HepG2 (cell line): ENCODE data around the gene SPART. TPM values are rescaled to one million over a fixed set of nuclear protein-coding genes. Genes with fewer than 3 reads are reported as not detected.

Experiments used
- CAMTA2 ChIP-seq: sonication (generic); formaldehyde crosslinking; IDR thresholded peaks from 2 replicates; pipeline ENCODE4 v1.4.0; 2020; ENCODE audit warnings: mild to moderate bottlenecking, missing genetic modification reagents, borderline replicate concordance
- CREBL2 ChIP-seq: sonication (generic); formaldehyde crosslinking; IDR thresholded peaks from 2 replicates; pipeline ENCODE4 v1.8.1; 2023; ENCODE audit warnings: missing genetic modification reagents, mild to moderate bottlenecking, borderline replicate concordance
- FOXO4 ChIP-seq: sonication (generic); formaldehyde crosslinking; conservative IDR thresholded peaks from 2 replicates; pipeline ENCODE4 v1.8.1; 2023; ENCODE audit warnings: missing genetic modification reagents
- HNRNPUL1 ChIP-seq: fragments of 200-400 bp; formaldehyde crosslinking; IDR thresholded peaks from 2 replicates; pipeline ENCODE4 v1.6.1; 2017; ENCODE audit warnings: low read depth, mild to moderate bottlenecking, low read length, moderate library complexity
- MEF2D ChIP-seq: sonication (generic); formaldehyde crosslinking; IDR thresholded peaks from 2 replicates; pipeline ENCODE4 v1.5.1; 2020; ENCODE audit warnings: mild to moderate bottlenecking, missing genetic modification reagents
- MTERF4 ChIP-seq: sonication (generic); formaldehyde crosslinking; IDR thresholded peaks from 2 replicates; pipeline ENCODE4 v1.8.0; 2023; ENCODE audit warnings: mild to moderate bottlenecking, missing genetic modification reagents
- NFAT5 ChIP-seq: sonication (generic); formaldehyde crosslinking; IDR thresholded peaks from 2 replicates; pipeline ENCODE4 v1.4.0; 2020; ENCODE audit warnings: missing genetic modification reagents
- SALL1 ChIP-seq: sonication (generic); formaldehyde crosslinking; IDR thresholded peaks from 2 replicates; pipeline ENCODE4 v1.8.0; 2022; ENCODE audit warnings: mild to moderate bottlenecking, missing genetic modification reagents
- SNRNP70 ChIP-seq: fragments of 200-400 bp; formaldehyde crosslinking; IDR thresholded peaks from 2 replicates; pipeline ENCODE4 v1.6.1; 2017; ENCODE audit warnings: mild to moderate bottlenecking, low read depth, low read length, moderate library complexity
- TCF7 ChIP-seq: sonication (generic); IDR thresholded peaks from 2 replicates; pipeline ENCODE4 v1.6.1; 2016; ENCODE audit warnings: antibody characterized with exemption, low read depth
- ZBTB25 ChIP-seq: IDR thresholded peaks from 2 replicates; pipeline ENCODE4 v1.6.1; 2018; ENCODE audit warnings: missing genetic modification reagents
- ZHX1 ChIP-seq: sonication (generic); formaldehyde crosslinking; IDR thresholded peaks from 2 replicates; pipeline ENCODE4 v1.8.1; 2022; ENCODE audit warnings: low read depth, mild to moderate bottlenecking, missing genetic modification reagents
- ZMYM2 ChIP-seq: sonication (generic); formaldehyde crosslinking; IDR thresholded peaks from 2 replicates; pipeline ENCODE4 v1.8.0; 2022; ENCODE audit warnings: mild to moderate bottlenecking, missing genetic modification reagents
- ZNF564 ChIP-seq: sonication (generic); formaldehyde crosslinking; IDR thresholded peaks from 2 replicates; pipeline ENCODE4 v1.8.1; 2023; ENCODE audit warnings: mild to moderate bottlenecking, missing genetic modification reagents
- ZNF614 ChIP-seq: IDR thresholded peaks from 2 replicates; pipeline ENCODE4 v1.6.1; 2018; ENCODE audit warnings: missing biosample characterization, missing genetic modification reagents, inconsistent platforms, borderline replicate concordance
- ZNF672 ChIP-seq: sonication (generic); formaldehyde crosslinking; IDR thresholded peaks from 2 replicates; pipeline ENCODE4 v1.8.1; 2022; ENCODE audit warnings: missing genetic modification reagents
- polyA plus RNA-seq, 8 experiments: library from polyadenylated mRNA; depleted of rRNA in 3 of 8; stranded (reverse) in 7 of 8; unstranded in 1 of 8; fragments of >200 nt; fragmentation: Illumina TruSeq in 4 of 8; extraction: Trizol in 4 of 8; gene quantifications; 2 replicates each; pipeline versions ENCODE4 v1.2.1 to v1.2.3, GENCODE V29; 2011 to 2016; ENCODE audit warnings: low read depth in 4 of 8, missing spikeins in 1 of 8, mixed read lengths in 1 of 8; ENCODE audit not compliant: insufficient read depth in 1 of 8
- total RNA-seq, 5 experiments: library from RNA; depleted of rRNA; stranded (reverse); fragments of >200 nt; fragmentation: Illumina TruSeq; extraction: Trizol; gene quantifications; 2 replicates each; pipeline ENCODE4 v1.2.3, GENCODE V29; 2016; ENCODE audit warnings: low read depth in 1 of 5

Gene SPART
- total and polyA plus RNA-seq, 2 of the 13 experiments (the other 11 are each of a cell fraction or from before 2014, with no cell fraction given), result 8.9 to 28.8 TPM

- TF ChIP-seq ZHX1, result no peak
- no peak for TF ChIP-seq SNRNP70
- TF ChIP-seq ZNF614 (CRISPR knock-in tag), result no peak
- 0 out of 2 replicates have a peak, but pooled peaks have one; percentile 49 for TF ChIP-seq CREBL2
- TF ChIP-seq CAMTA2 (CRISPR knock-in tag), result no peak
- no peak for TF ChIP-seq ZBTB25 (CRISPR knock-in tag)
- TF ChIP-seq SALL1 (CRISPR knock-in tag), result peak; percentile 55; the same call in 1 of the 2 replicates
- TF ChIP-seq FOXO4 (CRISPR knock-in tag), result no peak
- no peak for TF ChIP-seq MTERF4 (CRISPR knock-in tag)
- TF ChIP-seq ZMYM2 (CRISPR knock-in tag), result no peak
- no peak for TF ChIP-seq MEF2D (CRISPR knock-in tag)
- peak; percentile 21; the same call in 1 of the 2 replicates for TF ChIP-seq NFAT5 (CRISPR knock-in tag)
- no peak for TF ChIP-seq TCF7
- no peak for TF ChIP-seq ZNF672 (CRISPR knock-in tag)
- no peak for TF ChIP-seq HNRNPUL1
- no peak for TF ChIP-seq ZNF564 (CRISPR knock-in tag)
Measured at GRCh38 chr13:36346222-36347083, at the start of gene SPART (continued).
